ENCODE measurements around the gene LTBP1. TPM values are rescaled to one million over a fixed set of nuclear protein-coding genes. Genes with fewer than 3 reads are reported as not detected.

The LTBP1 gene
- polyA plus RNA-seq, 2 of the 4 experiments (the other 2 are of a cell fraction), result 23.8 to 30.4 TPM

GRCh38 chr2:33383855-33384598, 437.3 kb downstream of the LTBP1 start:
- Histone ChIP-seq H3K4me3 (no peak overlapping the region), H3K9me3 (no peaks in the 10 kb centered on the region), H3K4me2 (no peak overlapping the region), H3K4me1 (peaks cover under 1% of the 10 kb centered on the region; the same call in 1 of the 3 replicates), H3K27ac (no peak overlapping the region)
- ChIA-PET CTCF (interaction anchor here (1.2 to 1.3 kb wide), 2 partner anchors 9 to 12 kb away, joined by 3 to 5 read pairs; no protein-coding TSS in a partner anchor), POLR2A (no interaction called here)
- no peak for ATAC-seq
- TF ChIP-seq TP53 (CRISPR knock-in tag; IDR thresholded peaks at IDR 0.05) (no peak), USF2 (IDR thresholded peaks at IDR 0.05) (no peak), MAZ (IDR thresholded peaks at IDR 0.05; ENCODE audit: borderline replicate concordance, low read depth, low read length) (no peak), ZFP36 (IDR thresholded peaks at IDR 0.05; ENCODE audit: borderline replicate concordance, partially characterized antibody) (no peak), PHF8 (IDR thresholded peaks at IDR 0.05; ENCODE audit: borderline replicate concordance, low read depth) (no peak), ZC3H11A (IDR thresholded peaks at IDR 0.05) (no peak), HOXB13 (CRISPR knock-in tag; IDR thresholded peaks at IDR 0.05; ENCODE audit: low read depth) (no peak), NPAS2 (CRISPR knock-in tag; IDR thresholded peaks at IDR 0.05; ENCODE audit: borderline replicate concordance) (no peak), HEYL (CRISPR knock-in tag; IDR thresholded peaks at IDR 0.05) (no peak), HMGXB4 (CRISPR knock-in tag; IDR thresholded peaks at IDR 0.05; ENCODE audit: borderline replicate concordance) (no peak), ELK1 (IDR thresholded peaks at IDR 0.05; ENCODE audit: low read depth, low read length) (no peak), ATOH8 (CRISPR knock-in tag; IDR thresholded peaks at IDR 0.05; ENCODE audit: low read depth) (no peak), HES2 (IDR thresholded peaks at IDR 0.05) (no peak), RFX5 (IDR thresholded peaks at IDR 0.05) (no peak), CBX2 (IDR thresholded peaks at IDR 0.05; ENCODE audit: borderline replicate concordance, low read depth) (no peak), BCL3 (IDR thresholded peaks at IDR 0.05) (no peak), HOXA7 (CRISPR knock-in tag; IDR thresholded peaks at IDR 0.05) (no peak), GATA3 (IDR thresholded peaks at IDR 0.05; ENCODE audit: borderline replicate concordance) (no peak)
- 78% methylated on average over 8 of the region's 8 CpGs for WGBS (ENCODE audit: missing lambda C conversion rate)
- no peak for FAIRE-seq
- DNase-seq (ENCODE audit: low read depth in 1 of 2, low spot score in 1 of 2), result no peak

GRCh38 chr2:33384599-33384961, 437.8 kb downstream of the LTBP1 start:
- no peak for DNase-seq (ENCODE audit: low read depth in 1 of 2, low spot score in 1 of 2)
- H3K9me3 ChIP-seq, result no peaks in the 10 kb centered on the region
- ChIA-PET CTCF (interaction anchor here (1.2 to 1.3 kb wide), 2 partner anchors 9 to 13 kb away, joined by 3 to 5 read pairs; no protein-coding TSS in a partner anchor), POLR2A (no interaction called here)
- H3K27ac ChIP-seq, result no peak overlapping the region
- FAIRE-seq, result no peak
- H3K4me1 ChIP-seq, result no peaks in the 10 kb centered on the region
- ATAC-seq, result no peak
- TF ChIP-seq JUNB (IDR thresholded peaks at IDR 0.05) (no peak), EHMT2 (IDR thresholded peaks at IDR 0.05; ENCODE audit: low read depth) (no peak)
- H3K4me3 ChIP-seq, result no peak overlapping the region
- WGBS (ENCODE audit: missing lambda C conversion rate), result 72% methylated on average over 2 of the region's 2 CpGs
- H3K4me2 ChIP-seq, result no peak overlapping the region
